Stimulated activated CD4-positive, alpha-beta T cell treated with anti-CD3 and anti-CD28 coated beads, Interleukin-12 subunit alpha, Interleukin-12 subunit beta, amount 100 ng/mL, for 4 hours (primary cell): ENCODE data around the gene ATP5F1D.

Source experiments
- DNase-seq: peaks from one replicate; pipeline ENCODE4 v3.0.0-alpha.2; 2020

ATP5F1D gene

GRCh38 chr19:1220976-1221903 is 20.3 kb upstream of the ATP5F1D start:
- DNase-seq, result no peak

DNA sequence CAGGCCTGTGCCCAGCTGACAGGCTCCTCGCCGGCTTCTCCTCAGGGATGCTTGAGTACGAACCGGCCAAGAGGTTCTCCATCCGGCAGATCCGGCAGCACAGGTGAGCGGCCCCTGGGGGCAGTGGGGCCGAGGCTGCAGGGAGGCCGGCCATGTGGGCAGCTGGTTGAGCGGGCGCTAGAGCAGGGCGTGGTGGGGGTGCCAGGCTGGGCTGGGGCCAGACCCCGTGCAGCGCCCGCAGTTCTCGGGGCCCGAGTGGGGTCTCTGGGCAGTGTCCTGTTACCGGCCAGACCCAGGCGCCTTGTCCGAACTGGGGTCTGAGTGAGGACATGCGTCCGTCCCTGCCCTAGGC is 19.7 kb upstream of the ATP5F1D start:
- no peak for DNase-seq

- no peak for DNase-seq
Observed at GRCh38 chr19:1222394-1222793, 19.2 kb upstream of the ATP5F1D start.

GRCh38 chr19:1223018-1223855 is 18.3 kb upstream of the ATP5F1D start:
- no peak for DNase-seq

DNA sequence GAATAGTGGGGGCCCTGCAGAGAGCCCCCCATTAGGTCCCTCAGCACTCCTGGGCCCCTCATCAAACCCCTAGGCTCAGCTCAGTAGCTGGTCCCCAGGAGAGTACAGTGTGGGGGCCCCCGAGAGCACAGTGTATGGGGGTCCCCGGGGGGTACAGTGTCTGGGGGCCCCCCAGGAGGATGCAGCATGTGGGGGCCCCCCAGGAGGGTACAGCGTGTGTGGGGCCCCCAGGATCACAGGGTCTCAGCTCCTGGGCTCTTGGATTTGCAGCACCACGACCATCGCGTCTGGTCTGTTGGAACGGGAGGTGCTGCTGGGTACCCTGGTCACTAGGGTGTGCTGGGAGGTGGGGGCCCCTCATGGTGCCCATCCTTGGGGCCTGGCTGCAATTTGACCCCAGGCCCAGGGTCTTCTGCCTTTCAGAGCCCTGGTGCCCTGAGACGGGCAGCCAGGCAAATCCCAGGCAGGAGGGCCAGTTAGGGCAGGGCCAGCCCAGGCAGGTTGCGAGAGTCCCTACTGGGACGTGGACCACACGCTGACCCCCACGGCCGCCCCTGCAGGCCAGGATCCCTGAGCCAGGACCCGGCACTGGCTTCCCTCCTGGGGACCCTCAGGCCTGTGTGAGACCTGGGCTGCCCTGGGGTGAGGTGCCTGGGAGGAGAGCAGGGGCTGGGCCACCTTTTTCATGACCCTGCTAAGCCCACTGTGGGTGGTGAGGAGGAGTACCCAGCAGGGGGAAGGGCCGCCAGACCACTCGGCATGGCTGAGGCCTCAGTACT is 17.3 kb upstream of the ATP5F1D start:
- no peak for DNase-seq

DNA sequence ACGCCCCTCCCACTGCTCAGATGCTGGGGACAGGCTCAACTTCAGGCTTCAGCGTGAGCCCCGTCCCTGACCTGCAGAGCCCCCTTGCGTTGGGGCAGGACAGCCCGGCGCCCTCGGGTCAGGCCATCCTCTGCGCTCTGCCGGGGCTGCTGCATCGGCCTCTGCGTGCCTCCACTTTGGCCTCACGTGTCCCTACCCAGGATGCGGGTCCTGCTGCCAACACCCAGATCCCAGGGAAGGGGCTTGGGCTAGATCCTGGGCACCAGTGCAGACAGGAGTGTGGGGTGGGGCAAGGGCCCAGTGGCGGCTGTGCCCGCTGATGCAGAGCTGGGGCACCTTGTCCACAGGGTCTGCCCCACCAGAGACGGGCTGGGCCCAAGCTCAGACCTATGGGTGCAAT is 16.7 kb upstream of the ATP5F1D start:
- DNase-seq, result no peak

DNA sequence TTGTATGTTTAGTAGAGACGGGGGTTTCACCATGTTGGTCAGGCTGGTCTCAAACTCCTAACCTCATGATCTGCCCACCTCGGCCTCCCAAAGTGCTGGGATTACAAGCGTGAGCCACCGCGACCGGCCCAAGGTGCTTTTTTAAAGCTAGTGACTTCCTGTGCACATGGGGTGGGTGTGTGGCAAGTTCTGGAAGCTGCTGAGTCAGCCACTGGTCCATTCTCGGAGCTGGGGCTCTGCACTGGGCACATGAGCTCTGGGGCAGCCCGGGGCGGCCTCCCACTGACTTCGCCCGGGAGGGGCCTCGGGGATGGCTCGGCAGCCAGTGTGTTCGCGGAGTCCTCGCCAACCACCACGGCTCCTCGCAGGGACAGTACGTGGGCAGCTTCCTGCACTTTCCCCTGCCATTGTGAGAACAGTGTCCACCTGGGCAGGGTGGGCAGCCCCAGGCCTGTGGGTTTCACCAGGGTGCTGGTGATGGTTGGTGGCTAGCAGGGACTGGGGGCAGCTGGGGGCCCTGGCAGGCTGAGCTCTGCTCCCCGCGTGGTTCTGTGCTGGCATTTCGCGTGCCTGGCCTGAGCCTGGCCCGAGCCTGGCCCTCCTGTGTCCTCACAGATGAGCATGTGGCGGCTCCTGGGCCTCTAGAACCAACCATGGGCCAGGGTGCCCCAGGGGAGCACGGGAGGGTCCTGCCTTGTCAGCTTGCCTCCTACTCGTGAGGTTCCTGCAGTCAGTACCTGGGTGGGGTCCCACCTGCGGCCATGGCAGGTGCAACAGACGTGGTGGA is 15.9 kb upstream of the ATP5F1D start:
- DNase-seq, result no peak

DNA sequence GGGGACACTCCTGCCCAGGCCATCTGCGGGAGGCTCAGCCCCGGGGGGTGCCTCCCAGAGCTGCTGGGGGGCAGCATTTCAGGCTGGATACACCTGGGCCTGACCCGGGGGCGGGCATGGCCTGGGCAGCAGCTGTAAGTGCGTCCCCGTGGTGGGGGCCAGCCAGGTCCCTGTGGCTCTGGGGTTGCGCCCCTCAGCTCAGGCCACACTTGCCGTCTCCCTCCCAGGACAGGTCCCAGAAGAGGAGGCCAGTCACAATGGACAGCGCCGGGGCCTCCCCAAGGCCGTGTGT is 15.4 kb upstream of the ATP5F1D start:
- no peak for DNase-seq

GRCh38 chr19:1226522-1227303 is 14.8 kb upstream of the ATP5F1D start:
- no peak for DNase-seq

DNA sequence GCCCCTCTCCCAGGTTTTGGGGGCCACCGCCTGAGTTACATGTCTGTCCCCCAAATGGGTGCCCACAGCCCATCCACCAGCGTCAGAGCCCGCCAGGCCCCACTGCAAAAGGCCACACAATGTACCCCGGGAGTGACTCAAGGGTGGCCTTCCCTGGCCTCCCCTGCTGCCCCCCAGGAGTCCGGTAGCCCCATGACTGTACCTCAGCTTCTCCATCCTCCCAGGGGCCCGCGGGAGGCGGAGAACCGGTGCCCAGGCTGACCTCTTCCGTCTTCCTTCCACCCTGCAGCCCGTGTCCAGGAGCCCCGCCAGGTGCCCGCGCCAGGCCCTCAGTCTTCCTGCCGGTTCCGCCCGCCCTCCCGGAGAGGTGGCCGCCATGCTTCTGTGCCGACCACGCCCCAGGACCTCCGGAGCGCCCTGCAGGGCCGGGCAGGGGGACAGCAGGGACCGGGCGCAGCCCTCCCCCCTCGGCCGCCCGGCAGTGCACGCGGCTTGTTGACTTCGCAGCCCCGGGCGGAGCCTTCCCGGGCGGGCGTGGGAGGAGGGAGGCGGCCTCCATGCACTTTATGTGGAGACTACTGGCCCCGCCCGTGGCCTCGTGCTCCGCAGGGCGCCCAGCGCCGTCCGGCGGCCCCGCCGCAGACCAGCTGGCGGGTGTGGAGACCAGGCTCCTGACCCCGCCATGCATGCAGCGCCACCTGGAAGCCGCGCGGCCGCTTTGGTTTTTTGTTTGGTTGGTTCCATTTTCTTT is 14.1 kb upstream of the ATP5F1D start:
- DNase-seq, result no peak

GRCh38 chr19:1228161-1228957 is 13.2 kb upstream of the ATP5F1D start:
- DNase-seq, result no peak

- DNase-seq, result no peak
Observed at GRCh38 chr19:1229056-1229923, 12.3 kb upstream of the ATP5F1D start.

- no peak for DNase-seq
Observed at GRCh38 chr19:1229924-1230782, 11.4 kb upstream of the ATP5F1D start.

- DNase-seq, result no peak
Observed at GRCh38 chr19:1230783-1231489, 10.6 kb upstream of the ATP5F1D start.

DNA sequence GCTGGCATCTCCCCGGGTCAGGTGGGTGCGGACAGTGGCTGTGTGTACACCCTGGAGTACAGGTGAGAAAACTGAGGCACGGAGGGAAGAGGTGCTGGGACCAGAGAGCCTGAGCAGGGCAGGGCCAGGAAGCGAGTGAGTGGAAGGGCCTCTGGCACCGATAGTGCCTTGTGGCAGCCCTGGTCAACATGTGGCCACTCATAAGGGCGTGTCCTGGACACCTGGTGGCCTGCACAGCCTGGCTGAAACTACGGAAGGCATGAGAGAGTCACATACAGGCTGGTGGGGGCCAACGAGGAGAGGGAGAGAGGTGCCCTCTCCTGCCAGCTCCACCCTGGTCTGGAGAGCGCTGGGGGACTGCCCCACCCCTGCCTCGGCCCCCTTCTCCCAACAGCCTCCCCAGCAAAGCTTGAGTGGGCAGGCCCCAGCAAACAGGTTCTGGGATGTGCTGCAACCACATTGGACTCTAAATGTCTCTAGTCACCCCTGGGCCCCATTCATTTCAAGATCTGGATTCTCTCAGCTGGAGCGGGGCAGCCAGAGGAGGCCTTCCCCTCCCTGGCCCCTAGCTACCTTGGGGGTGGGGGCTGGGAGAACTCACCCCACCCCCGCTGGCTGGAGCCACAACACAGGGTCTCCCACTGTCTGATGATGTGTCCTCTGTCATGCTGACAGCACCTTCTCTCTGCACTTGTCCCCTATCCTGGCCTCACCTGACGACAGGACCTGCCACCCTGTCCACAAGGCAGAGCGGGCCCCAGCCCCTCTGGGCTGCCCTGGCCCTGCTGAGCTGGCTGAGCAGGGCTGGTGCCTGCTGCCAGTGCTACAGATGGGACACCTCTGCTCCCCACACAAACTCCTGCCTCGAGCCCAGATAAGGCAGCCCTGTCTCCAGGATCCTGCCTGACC is 9.6 kb upstream of the ATP5F1D start:
- no peak for DNase-seq

- no peak for DNase-seq
Observed at GRCh38 chr19:1232652-1233072, 8.9 kb upstream of the ATP5F1D start.
